Coronary artery (tissue), 2 donors: ENCODE data around the gene LAMB4.

Experiments
- DNase-seq: peaks from one replicate; pipeline ENCODE4 v3.0.0-alpha.2; 2017; ENCODE audit warnings: low spot score
- H3K27ac ChIP-seq, 2 donors: fragments of 200-600 bp; sonication (generic); one replicate each; pipeline ENCODE4 v1.5.1; 2016 to 2019
- H3K4me3 ChIP-seq: fragments of 200-600 bp; sonication (generic); 2 replicates; pipeline ENCODE4 v1.5.1; 2016; ENCODE audit warnings: mild to moderate bottlenecking, moderate library complexity
- TF ChIP-seq, protein P1 (sequence below): fragments of 200-600 bp; sonication (generic); IDR thresholded peaks from one replicate; pipeline ENCODE4 v1.5.1; 2019; ENCODE audit warnings: antibody characterized with exemption

Gene LAMB4

GRCh38 chr7:107978815-107979408 is 151.2 kb downstream of the LAMB4 start:
- DNase-seq: no peak
- H3K4me3 ChIP-seq: no peak overlapping the region
- TF ChIP-seq, protein P1, sequence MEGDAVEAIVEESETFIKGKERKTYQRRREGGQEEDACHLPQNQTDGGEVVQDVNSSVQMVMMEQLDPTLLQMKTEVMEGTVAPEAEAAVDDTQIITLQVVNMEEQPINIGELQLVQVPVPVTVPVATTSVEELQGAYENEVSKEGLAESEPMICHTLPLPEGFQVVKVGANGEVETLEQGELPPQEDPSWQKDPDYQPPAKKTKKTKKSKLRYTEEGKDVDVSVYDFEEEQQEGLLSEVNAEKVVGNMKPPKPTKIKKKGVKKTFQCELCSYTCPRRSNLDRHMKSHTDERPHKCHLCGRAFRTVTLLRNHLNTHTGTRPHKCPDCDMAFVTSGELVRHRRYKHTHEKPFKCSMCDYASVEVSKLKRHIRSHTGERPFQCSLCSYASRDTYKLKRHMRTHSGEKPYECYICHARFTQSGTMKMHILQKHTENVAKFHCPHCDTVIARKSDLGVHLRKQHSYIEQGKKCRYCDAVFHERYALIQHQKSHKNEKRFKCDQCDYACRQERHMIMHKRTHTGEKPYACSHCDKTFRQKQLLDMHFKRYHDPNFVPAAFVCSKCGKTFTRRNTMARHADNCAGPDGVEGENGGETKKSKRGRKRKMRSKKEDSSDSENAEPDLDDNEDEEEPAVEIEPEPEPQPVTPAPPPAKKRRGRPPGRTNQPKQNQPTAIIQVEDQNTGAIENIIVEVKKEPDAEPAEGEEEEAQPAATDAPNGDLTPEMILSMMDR: no peak
- H3K27ac ChIP-seq: no peak overlapping the region

GRCh38 chr7:107977048-107977447 is 153.1 kb downstream of the LAMB4 start:
- TF ChIP-seq, protein P1: no peak
- no peak for DNase-seq
- Histone ChIP-seq H3K27ac (peak overlapping the region in 1 of 2 donors; percentile 31), H3K4me3 (no peak overlapping the region)

DNA sequence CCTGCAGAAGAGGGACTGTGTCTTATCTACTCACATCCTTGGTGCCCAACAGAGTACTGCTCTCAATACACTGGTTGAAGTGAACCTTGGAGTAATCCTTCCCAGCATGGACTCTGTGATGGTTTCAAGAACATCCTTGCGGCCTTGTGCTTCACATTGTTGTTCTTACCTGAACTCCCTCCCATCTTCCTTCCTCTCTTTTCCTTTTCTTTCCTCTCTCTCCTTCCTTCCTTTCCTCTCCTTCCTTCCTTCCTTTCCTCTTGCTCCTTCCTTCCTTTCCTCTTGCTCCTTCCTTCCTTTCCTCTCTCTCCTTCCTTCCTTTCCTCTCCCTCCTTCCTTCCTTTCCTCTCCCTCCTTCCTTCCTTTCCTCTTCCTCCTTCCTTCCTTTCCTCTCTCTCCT is 153.5 kb downstream of the LAMB4 start:
- no peak for DNase-seq
- peak overlapping the region in 1 of 2 donors; percentile 39 for H3K27ac ChIP-seq
- H3K4me3 ChIP-seq: no peak overlapping the region
- TF ChIP-seq, protein P1: no peak

DNA sequence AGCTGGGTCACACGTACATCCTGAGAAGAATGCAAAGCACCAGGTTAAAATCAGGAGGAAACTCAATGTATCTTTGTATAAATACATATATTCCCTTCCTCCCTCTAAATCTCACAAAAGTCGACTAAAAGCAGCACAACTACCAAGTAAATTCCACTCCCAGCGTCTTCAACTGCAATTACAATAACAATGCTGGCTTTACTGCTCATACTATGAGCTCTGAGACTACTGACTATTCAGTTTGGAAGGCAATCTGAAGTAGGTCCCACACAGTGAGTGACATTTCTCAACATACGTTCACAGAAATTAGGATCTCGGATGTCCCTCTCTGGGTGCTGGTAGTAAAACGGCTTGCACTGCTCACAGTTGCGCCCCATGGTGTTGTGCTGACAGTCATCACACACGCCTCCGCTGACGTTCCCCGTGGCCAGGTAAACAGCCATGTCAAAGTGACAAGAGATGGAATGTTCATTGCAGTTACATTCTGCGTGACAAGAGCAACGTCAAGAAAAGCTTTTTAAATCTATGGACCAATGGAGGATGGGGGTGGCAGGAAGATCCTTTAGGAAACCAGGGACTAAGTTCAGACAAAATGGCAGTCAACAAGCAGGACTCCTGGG is 154.7 kb downstream of the LAMB4 start:
- H3K27ac ChIP-seq: peak overlapping the region in 1 of 2 donors; percentile 5
- no peak for DNase-seq
- TF ChIP-seq, protein P1: no peak
- no peak overlapping the region for H3K4me3 ChIP-seq

GRCh38 chr7:107973861-107974260 is 156.3 kb downstream of the LAMB4 start:
- H3K27ac ChIP-seq: peak overlapping the region in 1 of 2 donors; percentile 87
- TF ChIP-seq, protein P1: no peak

More at GRCh38 chr7:107973861-107974260, 156.3 kb downstream of the LAMB4 start:
- DNase-seq: no peak
- no peak overlapping the region for H3K4me3 ChIP-seq
